Ishikawa (cell line): ENCODE data around the gene KLHL33.

Source experiments
- CEBPB ChIP-seq: IDR thresholded peaks from 2 replicates; pipeline ENCODE4 v1.6.1; 2012
- CREB1 ChIP-seq: IDR thresholded peaks from 2 replicates; pipeline ENCODE4 v1.6.1; 2012; ENCODE audit warnings: low read depth
- EGR1 ChIP-seq: IDR thresholded peaks from 2 replicates; pipeline ENCODE4 v1.6.1; 2012
- EP300 ChIP-seq: IDR thresholded peaks from 2 replicates; pipeline ENCODE4 v1.6.1; 2012; ENCODE audit warnings: borderline replicate concordance
- FOXM1 ChIP-seq: IDR thresholded peaks from 2 replicates; pipeline ENCODE4 v1.6.1; 2012; ENCODE audit warnings: low read depth, borderline replicate concordance
- MAX ChIP-seq: IDR thresholded peaks from 2 replicates; pipeline ENCODE4 v1.6.1; 2012
- NFIC ChIP-seq: IDR thresholded peaks from 2 replicates; pipeline ENCODE4 v1.6.1; 2012
- RAD21 ChIP-seq: IDR thresholded peaks from 2 replicates; pipeline ENCODE4 v1.6.1; 2012; ENCODE audit warnings: low read depth
- REST ChIP-seq: IDR thresholded peaks from 2 replicates; pipeline ENCODE4 v1.6.1; 2012; ENCODE audit warnings: low read depth, mild to moderate bottlenecking
- TAF1 ChIP-seq: IDR thresholded peaks from 2 replicates; pipeline ENCODE4 v1.6.1; 2012; ENCODE audit warnings: low read depth, mild to moderate bottlenecking
- TCF12 ChIP-seq: IDR thresholded peaks from 2 replicates; pipeline ENCODE4 v1.6.1; 2012; ENCODE audit warnings: low read depth
- TEAD4 ChIP-seq: IDR thresholded peaks from 2 replicates; pipeline ENCODE4 v1.6.1; 2012
- USF1 ChIP-seq: IDR thresholded peaks from 2 replicates; pipeline ENCODE4 v1.6.1; 2012
- YY1 ChIP-seq: IDR thresholded peaks from 2 replicates; pipeline ENCODE4 v1.6.1; 2012; ENCODE audit warnings: low read depth
- ZBTB7A ChIP-seq: IDR thresholded peaks from 2 replicates; pipeline ENCODE4 v1.6.1; 2012; ENCODE audit warnings: low read depth

Gene KLHL33

GRCh38 chr14:20383032-20383431, 52.9 kb downstream of the KLHL33 start:
- TF ChIP-seq CEBPB (no peak), TEAD4 (no peak), TAF1 (no peak), CREB1 (no peak), EGR1 (no peak), FOXM1 (no peak), MAX (no peak), ZBTB7A (no peak), RAD21 (no peak), NFIC (no peak), REST (no peak), YY1 (no peak), USF1 (no peak), TCF12 (no peak), EP300 (no peak)

GRCh38 chr14:20382526-20382925, 53.4 kb downstream of the KLHL33 start:
- no peak for TF ChIP-seq TAF1
- no peak for TF ChIP-seq NFIC
- no peak for TF ChIP-seq RAD21
- no peak for TF ChIP-seq REST
- no peak for TF ChIP-seq TCF12
- TF ChIP-seq CREB1, result no peak
- no peak for TF ChIP-seq TEAD4
- no peak for TF ChIP-seq ZBTB7A
- no peak for TF ChIP-seq CEBPB

- TF ChIP-seq REST, result no peak
- no peak for TF ChIP-seq MAX
- no peak for TF ChIP-seq CREB1
- TF ChIP-seq TAF1, result no peak
- no peak for TF ChIP-seq YY1
- no peak for TF ChIP-seq CEBPB
- no peak for TF ChIP-seq EGR1
- TF ChIP-seq RAD21, result no peak
- TF ChIP-seq FOXM1, result no peak
- no peak for TF ChIP-seq TCF12
- TF ChIP-seq NFIC, result no peak
- TF ChIP-seq ZBTB7A, result no peak
- no peak for TF ChIP-seq TEAD4
- TF ChIP-seq EP300, result no peak
These were observed 54.6 kb downstream of the KLHL33 start for GRCh38 chr14:20381341-20381740.

GRCh38 chr14:20380681-20381080, 55.3 kb downstream of the KLHL33 start:
- TF ChIP-seq ZBTB7A (no peak), TCF12 (no peak), CREB1 (no peak), RAD21 (no peak), REST (no peak), TEAD4 (no peak)
